NCI-H345 treated with DMSO at 0.1 percent for 48 hours (cell line): Measurements from ENCODE around the gene SBSN.
A peak's percentile ranks its signal among the peaks of the same experiment; 100 is the strongest.

Experiments
- DNase-seq: peaks from one replicate; lab custom pipeline; 2025; ENCODE audit not compliant: unreplicated experiment; lab: John Stamatoyannopoulos, UW

SBSN gene

DNA sequence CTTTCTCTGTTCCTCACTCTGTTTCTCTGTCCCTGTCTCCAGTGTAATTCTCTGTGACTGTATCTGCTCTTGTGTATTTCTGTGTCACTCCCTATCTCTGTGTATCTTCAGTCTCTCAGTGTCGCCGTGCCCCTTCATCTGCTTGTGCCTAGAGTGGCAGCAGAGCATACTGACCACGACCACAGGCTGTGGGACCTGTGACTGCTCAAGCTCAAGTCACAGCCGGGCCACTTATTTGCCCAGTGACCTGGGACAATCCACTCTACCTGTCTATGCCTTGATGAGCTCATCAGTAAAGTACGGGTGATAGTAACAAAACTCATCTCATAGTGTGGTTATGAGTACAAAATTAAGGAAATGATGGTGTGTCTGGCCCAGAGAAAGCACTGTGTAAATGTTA lies 26.0 kb upstream of the SBSN start:
- no peak for DNase-seq

DNA sequence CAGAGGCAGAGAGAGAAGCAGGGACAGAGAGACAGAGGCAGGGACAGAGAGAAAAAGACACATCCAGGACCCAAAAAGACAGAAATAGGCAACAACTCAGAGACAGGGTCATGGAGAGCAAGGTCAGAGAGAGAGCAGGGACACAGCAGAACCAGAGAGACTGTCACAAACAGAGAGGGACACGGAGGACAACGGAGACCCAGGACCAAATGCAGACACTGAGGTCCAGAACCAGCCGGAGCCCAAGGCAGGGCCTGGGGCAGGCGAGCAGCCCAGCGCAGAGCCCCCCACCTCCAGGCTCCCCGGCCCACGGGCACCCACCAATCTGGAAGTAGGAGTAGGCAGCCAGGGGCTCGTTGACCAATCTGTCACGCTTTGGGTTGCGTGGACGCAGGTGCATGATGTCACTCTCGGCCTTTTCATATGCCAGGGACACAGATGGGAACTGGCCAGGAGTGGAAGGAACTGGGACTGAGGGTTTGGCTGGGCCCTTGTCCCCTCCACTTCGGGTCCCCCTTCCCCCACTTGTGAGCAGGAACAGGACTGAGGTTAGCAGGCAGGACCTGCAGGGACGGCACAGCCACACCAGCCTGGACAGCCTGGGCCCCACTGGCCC lies 25.4 kb upstream of the SBSN start:
- no peak for DNase-seq

DNA sequence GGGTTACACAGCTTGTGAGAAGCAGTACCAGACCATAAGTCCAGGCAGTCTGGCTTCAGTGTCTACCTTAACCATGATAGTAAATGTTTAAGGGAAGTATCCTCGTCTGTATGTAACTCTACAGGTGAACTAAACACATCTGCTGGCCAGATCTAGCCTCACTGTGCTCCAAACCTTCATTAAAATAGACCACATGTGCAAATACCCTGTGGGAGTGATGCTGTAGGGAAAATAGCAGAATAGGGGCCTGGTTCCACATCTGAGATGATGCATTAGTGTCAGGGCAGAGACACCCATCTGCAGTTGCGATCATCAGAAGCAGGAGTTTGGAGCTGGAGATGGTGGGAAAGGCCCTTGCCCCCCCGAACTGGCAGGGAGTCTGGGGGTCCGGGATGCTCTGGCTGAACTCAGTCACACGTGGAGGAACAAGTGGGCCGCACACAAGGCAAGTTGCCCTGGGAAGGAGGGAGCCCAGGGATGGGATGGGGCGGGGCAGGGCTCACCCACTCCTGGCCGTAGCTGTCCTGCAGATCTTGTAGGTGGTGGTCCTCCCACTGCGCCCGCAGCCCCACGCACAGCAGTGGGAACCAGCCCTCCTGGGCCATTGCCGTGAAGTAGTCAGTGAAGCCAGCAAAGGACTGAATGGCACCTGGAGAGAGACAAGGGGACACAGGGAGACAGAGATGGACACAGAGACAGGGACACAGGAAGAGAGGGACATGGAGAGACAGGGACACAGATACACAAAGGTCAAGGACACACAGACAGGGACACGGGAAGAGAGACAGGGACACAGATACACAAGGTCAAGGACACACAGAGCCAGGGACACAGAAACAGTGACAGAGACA lies 24.6 kb upstream of the SBSN start:
- no peak for DNase-seq

DNA sequence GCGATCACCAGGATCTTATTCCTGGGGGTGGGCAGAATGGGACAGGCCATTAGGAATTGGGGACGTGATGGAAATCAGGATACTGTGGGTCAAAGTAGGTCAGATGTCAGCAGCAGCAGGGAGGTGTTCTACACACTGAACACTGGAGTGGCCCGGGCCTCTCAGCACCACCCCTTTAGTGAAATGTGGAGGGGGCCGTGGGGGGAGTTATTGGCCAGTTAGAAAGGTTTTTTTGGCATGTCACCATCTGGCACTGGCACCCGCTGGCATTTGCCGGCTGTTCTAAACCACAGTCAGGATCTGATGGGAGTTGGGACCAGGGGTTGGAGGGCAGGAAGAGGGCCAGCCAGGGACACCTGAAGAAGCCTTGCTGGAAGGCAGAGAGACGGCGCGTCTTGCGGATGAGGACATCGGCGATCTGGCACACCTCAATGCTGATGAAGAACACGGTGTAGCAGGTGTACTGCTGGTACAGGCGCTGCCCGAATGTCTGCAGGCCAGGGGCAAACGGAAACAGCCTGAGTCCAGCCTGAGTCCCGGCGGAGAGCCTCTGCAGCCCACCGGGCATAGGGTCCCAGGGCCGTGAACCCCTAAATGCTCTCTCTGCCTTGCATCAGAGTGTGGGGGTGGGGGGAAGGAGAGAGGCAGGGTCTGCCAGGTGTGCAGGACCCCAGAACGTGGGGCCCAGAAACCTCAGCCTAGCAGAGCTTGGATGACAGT lies 23.1 kb upstream of the SBSN start:
- DNase-seq = no peak

DNA sequence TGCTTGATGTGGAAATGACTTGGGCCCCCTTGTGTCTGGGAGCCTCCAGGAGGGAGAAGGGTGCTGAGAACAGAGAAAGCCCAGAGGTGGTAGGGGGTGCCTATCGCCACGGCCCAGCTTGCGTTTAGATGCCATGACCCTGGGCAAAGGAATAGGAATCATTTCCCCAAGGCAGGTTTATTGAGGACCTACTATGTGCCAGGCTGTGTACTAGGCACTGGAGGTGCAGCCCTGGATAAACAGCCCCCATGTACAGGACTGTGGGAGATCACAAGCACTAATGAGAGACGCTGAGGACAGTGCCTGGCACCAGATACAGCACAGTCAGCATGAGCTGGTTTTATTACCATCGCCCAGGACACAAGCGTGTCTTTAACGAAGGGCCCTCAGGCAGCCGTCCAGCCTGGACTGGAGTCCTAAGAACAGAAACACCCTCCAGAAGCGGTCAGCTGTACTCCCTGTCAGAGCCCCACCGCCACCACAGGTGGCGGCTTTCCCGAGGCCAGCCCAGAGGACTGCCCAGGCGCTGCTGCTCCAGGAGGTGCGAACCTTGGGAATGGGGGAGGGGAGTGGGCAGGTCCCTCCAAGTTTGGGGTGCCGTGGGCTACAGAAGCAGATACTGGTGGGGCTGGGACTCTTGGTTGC lies 21.9 kb upstream of the SBSN start:
- DNase-seq = no peak

DNA sequence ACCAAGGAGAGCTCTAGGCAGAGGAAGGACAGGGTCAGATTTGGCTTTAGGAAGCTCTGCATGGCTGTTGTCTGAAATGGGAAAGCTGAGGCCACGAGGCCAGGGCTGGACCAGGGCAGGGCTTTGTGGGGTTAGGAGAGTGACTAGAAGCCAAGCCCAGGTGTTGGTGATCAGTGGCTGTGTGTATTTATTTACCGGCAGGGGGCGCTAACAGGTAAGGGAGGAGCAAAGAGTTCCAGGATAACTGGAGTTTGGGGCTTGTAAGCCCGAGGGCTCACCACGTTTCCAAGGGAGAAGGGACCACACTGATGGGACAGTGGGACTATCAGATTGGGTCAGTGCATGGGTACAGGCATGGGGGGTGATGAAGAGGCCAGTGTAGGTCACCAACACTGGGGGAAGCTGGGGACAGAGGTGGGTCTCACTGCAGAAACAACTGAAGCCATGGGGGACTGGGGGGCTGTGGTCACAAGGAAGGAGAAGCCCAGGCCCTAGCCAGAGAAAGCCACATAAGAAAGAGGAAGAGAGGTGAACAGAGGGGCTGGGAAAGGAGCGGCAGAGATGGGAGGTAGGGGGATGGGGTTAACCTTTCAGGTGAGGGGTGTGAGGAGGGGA lies 21.2 kb upstream of the SBSN start:
- DNase-seq = peak; percentile 85

DNA sequence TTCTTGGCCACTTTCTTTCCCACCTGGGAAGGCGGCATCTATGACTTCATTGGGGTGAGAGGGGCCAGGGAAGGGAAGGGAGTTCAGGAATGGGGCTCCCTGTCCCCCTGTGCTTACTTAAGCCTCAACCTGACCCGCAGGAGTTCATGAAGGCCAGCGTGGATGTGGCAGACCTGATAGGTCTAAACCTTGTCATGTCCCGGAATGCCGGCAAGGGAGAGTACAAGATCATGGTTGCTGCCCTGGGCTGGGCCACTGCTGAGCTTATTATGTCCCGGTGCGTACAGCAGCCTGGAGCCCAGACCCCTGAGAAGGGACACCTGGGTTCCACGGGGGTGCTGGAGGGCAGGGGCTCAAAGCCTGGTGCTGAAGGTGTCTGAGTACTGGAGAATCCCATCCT lies 18.4 kb upstream of the SBSN start:
- DNase-seq = no peak

DNA sequence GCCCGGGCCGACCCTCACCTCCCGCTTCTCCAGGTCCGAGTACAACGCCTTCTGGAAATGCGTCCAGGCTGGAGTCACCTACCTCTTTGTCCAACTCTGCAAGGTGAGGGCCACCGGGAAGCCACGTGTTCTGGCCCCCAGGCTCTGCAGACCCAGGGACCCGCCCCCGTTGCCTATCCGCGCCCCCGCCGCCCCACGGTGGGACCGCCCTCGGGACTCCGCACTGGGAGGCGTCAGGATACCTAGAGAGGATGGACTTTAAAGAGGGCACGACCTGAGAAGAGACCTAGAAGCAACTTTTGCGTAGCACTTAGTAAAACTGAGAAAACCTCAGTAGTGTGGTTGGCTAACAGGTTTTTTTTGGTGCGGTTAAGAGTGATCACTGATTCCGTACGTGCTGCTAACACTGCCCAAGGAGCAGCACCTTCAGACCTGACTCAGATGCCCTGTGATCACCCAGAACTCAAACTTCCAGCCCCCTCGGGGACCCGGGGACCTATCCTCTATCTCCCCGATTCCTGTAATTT lies 17.8 kb upstream of the SBSN start:
- peak; percentile 57 for DNase-seq

DNA sequence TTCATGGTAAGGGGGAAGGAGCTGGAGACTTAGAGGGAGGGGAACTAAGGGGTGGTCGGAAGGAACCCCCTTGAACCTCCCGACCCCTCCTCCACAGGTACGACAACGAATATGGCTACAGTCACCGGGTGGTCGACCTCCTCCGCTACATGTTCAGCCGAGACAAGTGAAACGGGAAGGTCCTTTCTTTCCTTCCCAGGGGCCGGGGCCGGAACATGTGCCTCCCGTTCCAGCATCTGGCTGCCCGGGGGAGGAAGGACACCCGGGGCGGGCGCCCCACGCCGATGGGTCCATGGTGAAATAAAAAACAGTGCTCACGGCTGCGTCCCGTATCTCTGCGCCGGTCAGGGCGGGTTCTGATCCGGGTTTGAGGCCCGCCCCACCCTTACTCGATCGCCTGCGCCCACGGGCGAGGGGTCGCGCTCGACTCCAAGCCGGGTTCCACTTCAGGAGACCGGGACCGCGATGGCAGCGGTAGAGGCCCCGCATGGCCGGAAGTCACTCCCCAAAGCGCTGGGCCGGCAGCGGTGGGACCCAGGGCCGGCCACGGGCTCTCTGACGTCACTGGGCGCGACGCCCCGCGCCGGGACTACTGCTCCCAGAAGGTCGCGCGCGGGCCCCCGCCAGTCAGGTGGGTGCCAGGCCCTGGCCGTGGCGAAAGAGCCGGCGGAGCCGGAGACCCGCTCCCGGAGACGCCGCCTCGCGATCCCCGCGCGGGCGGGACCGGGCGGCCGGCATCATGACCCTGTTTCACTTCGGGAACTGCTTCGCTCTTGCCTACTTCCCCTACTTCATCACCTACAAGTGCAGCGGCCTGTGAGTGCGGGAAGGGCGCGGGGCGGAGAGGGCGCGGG lies 17.1 kb upstream of the SBSN start, which contains the start of gene TMEM147:
Gene TMEM147, plus strand, starts transcription at position 626 of the 854 bp plus-strand sequence. Its CDS starts 114 bp downstream, at position 740.
- DNase-seq = peak; percentile 95

DNA sequence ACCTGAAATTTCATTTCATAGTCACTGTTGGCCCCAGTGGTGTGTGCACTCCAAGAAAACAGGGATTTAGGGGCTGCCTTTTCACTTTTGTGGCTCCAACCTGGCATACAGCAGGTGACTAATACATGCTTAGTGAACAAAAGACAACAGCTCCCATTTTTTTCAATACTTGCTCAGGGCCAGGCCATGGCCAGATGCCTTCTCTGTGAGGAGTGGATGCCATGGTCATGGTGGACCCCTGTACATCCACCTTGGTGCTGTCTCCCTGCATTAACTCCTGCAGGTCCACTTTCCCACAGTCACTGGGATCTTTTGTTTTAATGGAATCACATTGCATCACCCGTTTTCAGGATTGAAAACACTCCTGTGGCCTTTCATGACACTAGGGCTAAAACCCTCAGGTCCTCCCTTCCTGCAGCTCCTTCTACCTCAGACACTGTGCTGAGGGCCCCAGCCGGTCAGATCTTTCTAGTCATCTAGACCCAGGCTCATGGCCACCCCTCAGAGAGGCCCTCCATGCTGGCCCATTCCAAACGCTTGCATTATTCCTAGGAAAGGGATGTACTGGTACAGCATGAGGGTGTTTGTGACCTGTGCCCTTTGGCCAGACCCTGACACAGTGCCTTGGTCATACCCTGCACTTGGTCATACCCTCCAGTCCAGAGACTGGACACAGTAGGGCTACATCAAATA lies 16.1 kb upstream of the SBSN start:
- no peak for DNase-seq

DNA sequence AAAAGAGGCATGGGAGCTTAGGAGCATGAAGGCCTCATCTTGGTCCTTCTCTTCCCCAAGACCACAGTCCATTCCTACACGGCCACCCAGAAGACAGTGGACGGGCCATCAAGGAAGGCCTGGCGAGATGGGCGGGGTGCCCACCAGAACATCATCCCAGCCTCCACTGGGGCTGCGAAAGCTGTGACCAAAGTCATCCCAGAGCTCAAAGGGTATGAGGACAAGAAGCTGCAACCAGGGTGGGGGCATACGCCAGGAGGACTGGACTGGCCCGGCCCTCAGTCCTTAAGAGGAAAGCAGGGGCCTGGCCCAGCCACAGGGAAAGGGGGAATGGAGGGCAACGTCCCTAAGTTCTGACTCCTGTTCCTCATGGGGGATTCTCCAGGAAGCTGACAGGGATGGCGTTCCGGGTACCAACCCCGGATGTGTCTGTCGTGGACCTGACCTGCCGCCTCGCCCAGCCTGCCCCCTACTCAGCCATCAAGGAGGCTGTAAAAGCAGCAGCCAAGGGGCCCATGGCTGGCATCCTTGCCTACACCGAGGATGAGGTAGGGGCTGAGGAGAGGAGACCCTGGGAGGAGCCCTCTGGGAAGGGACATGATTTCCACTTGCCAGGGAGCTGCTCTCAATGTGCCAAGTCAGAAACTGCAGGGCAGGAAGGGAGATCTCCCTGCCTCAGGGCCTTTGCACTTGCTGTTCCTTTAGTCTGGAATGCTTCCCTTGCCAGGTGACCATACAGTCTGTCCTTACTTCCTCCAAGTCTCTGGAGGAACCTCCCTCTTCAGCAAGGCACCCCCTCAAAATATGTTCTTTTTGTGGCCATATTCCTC lies 15.4 kb upstream of the SBSN start:
- no peak for DNase-seq

DNA sequence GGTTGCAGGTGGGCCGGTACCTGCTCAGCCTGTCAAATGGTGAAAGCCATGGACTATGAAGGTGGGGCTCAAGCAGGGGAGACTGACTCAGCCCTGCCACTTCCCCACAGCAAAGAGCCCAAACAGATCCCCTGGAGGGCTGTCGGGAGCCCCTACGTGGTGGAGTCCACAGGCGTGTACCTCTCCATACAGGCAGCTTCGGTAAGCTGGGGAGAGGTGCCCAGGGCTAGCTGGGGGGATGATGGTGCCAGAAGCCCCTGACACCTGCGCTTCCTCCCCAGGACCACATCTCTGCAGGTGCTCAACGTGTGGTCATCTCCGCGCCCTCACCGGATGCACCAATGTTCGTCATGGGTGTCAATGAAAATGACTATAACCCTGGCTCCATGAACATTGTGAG lies 14.1 kb upstream of the SBSN start:
- DNase-seq = no peak

DNA sequence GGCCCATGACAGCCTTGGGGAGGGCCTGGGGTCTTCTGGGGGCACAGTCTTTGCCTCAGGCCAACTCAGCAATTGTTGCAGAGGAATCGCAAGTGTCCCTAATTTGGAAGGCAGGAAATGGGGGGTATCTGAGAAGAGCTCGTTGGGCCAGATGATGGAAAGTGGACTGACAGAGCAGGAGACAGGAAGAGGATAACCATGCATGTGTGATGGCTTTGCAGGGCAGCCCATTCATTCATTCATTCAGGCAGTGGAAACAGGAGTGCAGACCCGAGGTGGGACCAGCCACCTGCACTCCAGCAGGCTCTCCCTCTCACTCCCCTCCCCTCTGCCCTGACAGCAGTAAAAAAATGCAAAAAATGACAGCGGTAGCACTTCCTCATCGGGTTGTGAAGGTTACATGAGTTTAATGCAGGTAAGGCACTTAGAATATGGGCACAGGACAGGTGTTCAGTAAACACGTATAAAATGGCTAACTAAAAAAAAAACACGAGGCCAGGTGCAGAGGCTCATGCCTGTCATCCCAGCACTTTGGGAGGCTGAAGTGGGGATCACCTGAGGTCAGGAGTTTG lies 12.3 kb upstream of the SBSN start:
- no peak for DNase-seq

DNA sequence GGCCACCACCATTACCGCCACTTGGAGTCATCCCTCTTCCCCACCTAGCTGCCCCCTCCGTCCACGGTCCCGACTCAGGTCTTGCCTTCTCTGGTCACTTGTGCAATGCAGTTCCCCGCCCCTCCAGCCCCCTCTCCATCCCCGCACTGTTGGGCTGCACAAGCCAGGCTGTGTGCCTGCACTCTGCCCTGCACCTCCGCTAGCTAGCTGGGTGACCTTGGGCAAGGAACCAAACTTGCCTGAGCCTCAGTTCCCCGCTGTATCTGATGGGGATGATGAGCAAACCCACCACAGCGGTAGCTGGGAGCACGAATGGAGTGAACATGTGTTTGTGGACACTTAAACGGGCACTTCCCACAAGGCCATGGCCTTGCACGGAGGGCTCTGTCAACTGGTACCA lies 11.7 kb upstream of the SBSN start:
- DNase-seq = no peak

DNA sequence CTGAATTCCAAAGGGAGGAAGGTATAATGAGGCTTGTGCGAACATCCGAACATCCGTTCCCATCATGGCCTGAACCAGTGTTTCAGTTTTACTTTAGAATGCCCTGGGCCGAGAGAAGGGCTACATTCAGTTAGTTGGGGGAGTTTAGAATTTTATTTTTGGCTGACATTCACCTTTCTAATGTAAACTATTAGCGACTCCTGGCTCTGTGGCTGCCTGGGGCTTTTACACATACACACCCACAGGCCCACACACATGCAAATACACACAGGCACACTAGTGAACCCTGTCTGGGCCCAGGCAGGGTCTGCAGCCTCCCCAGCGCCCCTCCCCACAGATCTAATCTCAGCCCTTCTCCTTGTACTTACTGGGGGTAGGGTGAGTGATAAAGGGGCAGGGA lies 11.2 kb upstream of the SBSN start:
- no peak for DNase-seq

DNA sequence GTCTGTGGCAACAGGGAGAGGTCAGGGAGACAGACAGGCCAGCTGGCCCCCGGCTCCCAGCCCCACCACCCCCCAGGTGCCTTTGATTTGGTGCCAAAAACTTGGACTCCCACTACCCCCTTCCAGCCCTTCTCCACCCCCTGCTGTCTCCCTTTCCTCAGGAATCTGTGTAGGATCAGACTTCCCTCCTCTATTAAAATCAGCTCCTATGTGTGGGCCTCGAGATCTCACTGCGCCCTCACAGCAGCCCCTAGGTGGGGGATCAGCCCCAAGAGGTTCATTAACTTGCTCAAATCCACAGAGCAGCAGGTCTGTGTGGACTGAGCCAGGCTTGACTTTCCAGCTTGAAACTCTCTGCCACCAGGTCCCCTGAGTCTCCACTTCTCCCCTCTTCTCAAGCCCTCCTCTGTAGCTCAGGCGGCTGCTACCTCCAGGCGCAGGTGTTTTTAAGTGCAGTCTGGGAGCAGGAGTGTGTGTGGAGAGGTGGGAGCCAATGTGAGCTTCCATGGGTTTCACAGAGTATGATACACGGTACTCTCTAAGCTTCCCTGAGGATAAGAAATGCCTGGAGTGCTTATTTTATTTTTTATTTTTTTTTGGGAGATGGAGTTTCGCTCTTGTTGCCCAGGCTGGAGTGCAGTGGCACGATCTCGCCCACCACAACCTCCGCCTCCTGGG lies 6.8 kb upstream of the SBSN start:
- DNase-seq = peak; percentile 46

DNA sequence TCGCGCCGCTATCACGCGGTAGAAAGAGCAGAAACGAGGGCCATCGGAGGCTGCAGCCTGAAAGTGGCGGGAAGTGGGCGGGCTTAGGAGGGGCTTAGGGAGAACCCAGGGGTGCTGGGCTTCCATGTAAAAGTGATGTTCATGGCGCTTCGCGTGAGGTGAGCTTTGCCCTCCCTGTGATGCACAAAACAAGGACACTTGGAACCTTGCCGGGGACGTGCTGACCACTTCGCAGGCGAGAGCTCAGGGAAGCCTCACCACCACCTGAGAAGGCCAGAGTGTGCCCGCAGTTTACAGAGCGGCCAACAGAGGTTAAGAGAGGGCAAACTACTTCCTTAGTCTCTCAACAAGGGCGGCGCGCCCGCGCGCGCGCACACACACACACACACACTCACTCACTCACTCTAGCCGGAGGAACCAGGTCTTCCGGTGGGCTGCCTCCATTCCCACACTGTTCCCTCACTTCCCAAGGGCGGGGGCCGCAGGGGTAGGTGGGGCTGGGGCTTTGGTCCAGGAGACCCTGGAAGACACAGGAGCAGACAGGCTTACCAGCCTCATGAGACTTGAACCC lies 5.8 kb upstream of the SBSN start:
- no peak for DNase-seq
